GF-D8 (cell line): ENCODE measurements around the gene ARL4C.

Experiments used
- DNase-seq: peaks from one replicate; lab custom pipeline; 2025; lab: John Stamatoyannopoulos, UW

ARL4C gene

GRCh38 chr2:234496835-234497593 is at the start of gene ARL4C:
Gene ARL4C, minus strand, starts transcription at chr2:234497081. Its CDS starts 495 bp downstream, at chr2:234496586.
- no peak for DNase-seq

- no peak for DNase-seq
These were observed 48.1 kb upstream of the ARL4C start for GRCh38 chr2:234544659-234545611.

- no peak for DNase-seq
These were observed 45.9 kb upstream of the ARL4C start for GRCh38 chr2:234542742-234543141.

- no peak for DNase-seq
These were observed 41.0 kb upstream of the ARL4C start for GRCh38 chr2:234537929-234538328.

- no peak for DNase-seq
These were observed 39.5 kb upstream of the ARL4C start for GRCh38 chr2:234536178-234536965.

- DNase-seq = no peak
These were observed 38.6 kb upstream of the ARL4C start for GRCh38 chr2:234535464-234535863.

GRCh38 chr2:234534515-234534914 is 37.6 kb upstream of the ARL4C start:
- DNase-seq = no peak

GRCh38 chr2:234533626-234534025 is 36.7 kb upstream of the ARL4C start:
- DNase-seq = no peak

- DNase-seq = no peak
These were observed 31.7 kb upstream of the ARL4C start for GRCh38 chr2:234528410-234529148.

GRCh38 chr2:234526711-234527110 is 29.8 kb upstream of the ARL4C start:
- DNase-seq = no peak

GRCh38 chr2:234521536-234521935 is 24.7 kb upstream of the ARL4C start:
- DNase-seq = no peak

- no peak for DNase-seq
These were observed 22.2 kb upstream of the ARL4C start for GRCh38 chr2:234518986-234519642.

GRCh38 chr2:234517971-234518370 is 21.1 kb upstream of the ARL4C start:
- no peak for DNase-seq

- no peak for DNase-seq
These were observed 18.2 kb upstream of the ARL4C start for GRCh38 chr2:234514873-234515638.

- DNase-seq = no peak
These were observed 17.2 kb upstream of the ARL4C start for GRCh38 chr2:234514099-234514498.

GRCh38 chr2:234512884-234513669 is 16.2 kb upstream of the ARL4C start:
- no peak for DNase-seq

GRCh38 chr2:234502919-234503285 is 6.0 kb upstream of the ARL4C start:
- no peak for DNase-seq

- no peak for DNase-seq
These were observed 5.5 kb upstream of the ARL4C start for GRCh38 chr2:234502285-234502918.
